Right lobe of liver (tissue), 6 donors: ENCODE results near the gene COPG2. TPM values are rescaled to one million over a fixed set of nuclear protein-coding genes. Genes with fewer than 3 reads are reported as not detected.

Source experiments
- ATAC-seq, 4 donors: fragments of 200-7000 bp; cut with Tn5 transposase; one replicate each; pipeline ENCODE4 v1.9.1; 2020; ENCODE audit warnings: mild to moderate bottlenecking in 4 of 4, moderate library complexity in 4 of 4
- DNase-seq, 3 donors: peaks; one replicate each; pipeline ENCODE4 v3.0.0-alpha.2; 2020
- H3K27ac ChIP-seq, 3 donors: fragments of 200-600 bp; one replicate each; pipeline ENCODE4 v1.8.0; 2022
- H3K27me3 ChIP-seq, 2 donors: fragments of 200-600 bp; one replicate each; pipeline ENCODE4 v1.8.0; 2022
- H3K36me3 ChIP-seq, 4 donors: fragments of 200-600 bp; sonication (generic) in 1 of 4; one replicate each; pipeline versions ENCODE4 v1.5.1 to v1.8.0; 2017 to 2022; ENCODE audit warnings: control low read depth in 1 of 4
- H3K4me1 ChIP-seq, 4 donors: fragments of 200-600 bp; sonication (generic) in 1 of 4; one replicate each; pipeline versions ENCODE4 v1.5.1 to v1.8.0; 2017 to 2022; ENCODE audit warnings: control low read depth in 1 of 4
- H3K4me3 ChIP-seq, 3 donors: fragments of 200-600 bp; one replicate each; pipeline ENCODE4 v1.8.0; 2022
- H3K9me3 ChIP-seq, 4 donors: fragments of 200-600 bp; sonication (generic) in 1 of 4; one replicate each; pipeline versions ENCODE4 v1.5.1 to v1.8.0; 2017 to 2022; ENCODE audit warnings: control low read depth in 1 of 4
- POLR2A ChIP-seq: fragments of 450-650 bp; IDR thresholded peaks from one replicate; pipeline ENCODE4 v1.6.1; 2017; ENCODE audit warnings: antibody characterized with exemption, mild to moderate bottlenecking
- WGBS: methylation state at CpG from one replicate; pipeline ENCODE4 v1.1.6; 2018; ENCODE audit warnings: low coverage, low lambda C conversion rate; ENCODE audit not compliant: insufficient coverage; ENCODE audit errors: missing lambda C conversion rate; 5-methylcytosine and 5-hydroxymethylcytosine counted together
- intact Hi-C, 2 donors: fragments of 100-400 bp; cut with DNase I; formaldehyde crosslinking; loops; one replicate each; pipeline versions ENCODE4 v1.11.2 to v1.14.1; 2022
- total RNA-seq, 6 experiments: library from RNA; depleted of rRNA in 2 of 6; stranded (reverse); fragments of >200 nt in 2 of 6; fragmentation: NEBNext Ultra II Directional in 3 of 6; extraction: Animal tissue kit (Norgen Biotek cat#: 25700) in 3 of 6; gene quantifications; one replicate each; pipeline versions ENCODE4 v1.1.0 to v1.2.4, GENCODE V29; 2016 to 2023
- TF ChIP-seq, protein P1 (sequence below), 4 donors: fragments of 200-600 bp in 3 of 4; fragments of 450-650 bp in 1 of 4; IDR thresholded peaks; one replicate each; pipeline versions ENCODE4 v1.5.1 to v1.8.0; 2016 to 2022; ENCODE audit warnings: antibody characterized with exemption in 4 of 4, mild to moderate bottlenecking in 2 of 4
- donor health status: DM: no; HTN: yes; CAD: no.
- donor health status: DM: no; HTN: no; CAD: no.
- donor health status: DM: no; HTN: no; CAD: no.
- donor health status: DM: no; HTN: yes; CAD: no.
- donor health status: DM: no; HTN: yes; CAD: no.

COPG2 gene
- total RNA-seq, 6 experiments from 2014 or later, result 6.5 to 8.9 (median 8.4) TPM

DNA sequence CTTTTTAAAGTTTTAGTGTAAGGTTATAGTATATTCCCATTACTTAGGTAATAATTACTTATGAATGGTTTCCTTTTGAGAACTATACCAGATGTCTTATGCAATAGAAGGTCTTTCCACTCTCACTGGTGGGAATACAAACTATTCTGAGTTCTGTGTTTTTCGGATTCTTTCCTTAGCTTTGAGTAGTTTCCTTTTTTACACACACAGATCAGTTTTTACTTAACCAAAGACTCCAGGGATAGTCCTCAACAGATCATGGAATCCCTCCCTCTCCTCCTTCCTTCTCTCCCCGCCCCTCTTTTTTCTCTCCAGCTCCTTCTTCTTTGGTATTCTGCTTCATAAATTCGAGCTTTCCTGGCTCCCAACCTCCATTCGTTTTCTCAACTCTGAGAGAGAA lies 13.3 kb downstream of the COPG2 start:
- TF ChIP-seq POLR2A, result no peak
- DNase-seq (no peak), ATAC-seq (no peak)
- Histone ChIP-seq H3K4me3 (no peak overlapping the region), H3K36me3 (no peaks in the 10 kb centered on the region), H3K9me3 (no peaks in the 10 kb centered on the region), H3K27ac (no peak overlapping the region), H3K4me1 (no peaks in the 10 kb centered on the region), H3K27me3 (no peaks in the 10 kb centered on the region)
- 80% methylated on average over 4 of the region's 4 CpGs for WGBS
- intact Hi-C loops, result no loop called here

DNA sequence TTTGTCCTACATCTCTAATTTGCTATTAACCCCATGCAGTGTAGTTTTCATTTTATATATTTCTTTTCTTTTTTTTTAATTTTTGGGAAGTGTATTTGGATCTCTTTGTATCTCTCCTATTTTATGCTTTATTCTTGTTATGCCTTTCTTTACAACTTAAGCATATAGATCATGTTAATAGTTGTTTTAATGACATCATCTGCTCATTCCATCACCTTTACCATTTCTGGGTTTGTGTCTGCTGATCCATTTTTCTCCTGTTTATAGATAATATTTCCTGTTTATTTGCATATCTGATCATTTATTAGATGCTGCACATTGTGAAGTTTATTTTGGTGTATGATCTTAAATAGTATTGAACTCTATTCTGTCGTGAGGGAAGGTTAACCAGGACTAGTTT lies 13.7 kb downstream of the COPG2 start:
- 71% methylated on average over 1 of the region's 1 CpG for WGBS
- DNase-seq, result no peak
- Histone ChIP-seq H3K4me3 (no peak overlapping the region), H3K27ac (no peak overlapping the region), H3K27me3 (no peaks in the 10 kb centered on the region), H3K4me1 (no peaks in the 10 kb centered on the region), H3K36me3 (no peaks in the 10 kb centered on the region), H3K9me3 (no peaks in the 10 kb centered on the region)
- TF ChIP-seq POLR2A, result no peak
- TF ChIP-seq, protein P1, sequence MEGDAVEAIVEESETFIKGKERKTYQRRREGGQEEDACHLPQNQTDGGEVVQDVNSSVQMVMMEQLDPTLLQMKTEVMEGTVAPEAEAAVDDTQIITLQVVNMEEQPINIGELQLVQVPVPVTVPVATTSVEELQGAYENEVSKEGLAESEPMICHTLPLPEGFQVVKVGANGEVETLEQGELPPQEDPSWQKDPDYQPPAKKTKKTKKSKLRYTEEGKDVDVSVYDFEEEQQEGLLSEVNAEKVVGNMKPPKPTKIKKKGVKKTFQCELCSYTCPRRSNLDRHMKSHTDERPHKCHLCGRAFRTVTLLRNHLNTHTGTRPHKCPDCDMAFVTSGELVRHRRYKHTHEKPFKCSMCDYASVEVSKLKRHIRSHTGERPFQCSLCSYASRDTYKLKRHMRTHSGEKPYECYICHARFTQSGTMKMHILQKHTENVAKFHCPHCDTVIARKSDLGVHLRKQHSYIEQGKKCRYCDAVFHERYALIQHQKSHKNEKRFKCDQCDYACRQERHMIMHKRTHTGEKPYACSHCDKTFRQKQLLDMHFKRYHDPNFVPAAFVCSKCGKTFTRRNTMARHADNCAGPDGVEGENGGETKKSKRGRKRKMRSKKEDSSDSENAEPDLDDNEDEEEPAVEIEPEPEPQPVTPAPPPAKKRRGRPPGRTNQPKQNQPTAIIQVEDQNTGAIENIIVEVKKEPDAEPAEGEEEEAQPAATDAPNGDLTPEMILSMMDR (IDR thresholded peaks at IDR 0.05), result no peak
- intact Hi-C loops, result no loop called here
- no peak for ATAC-seq

DNA sequence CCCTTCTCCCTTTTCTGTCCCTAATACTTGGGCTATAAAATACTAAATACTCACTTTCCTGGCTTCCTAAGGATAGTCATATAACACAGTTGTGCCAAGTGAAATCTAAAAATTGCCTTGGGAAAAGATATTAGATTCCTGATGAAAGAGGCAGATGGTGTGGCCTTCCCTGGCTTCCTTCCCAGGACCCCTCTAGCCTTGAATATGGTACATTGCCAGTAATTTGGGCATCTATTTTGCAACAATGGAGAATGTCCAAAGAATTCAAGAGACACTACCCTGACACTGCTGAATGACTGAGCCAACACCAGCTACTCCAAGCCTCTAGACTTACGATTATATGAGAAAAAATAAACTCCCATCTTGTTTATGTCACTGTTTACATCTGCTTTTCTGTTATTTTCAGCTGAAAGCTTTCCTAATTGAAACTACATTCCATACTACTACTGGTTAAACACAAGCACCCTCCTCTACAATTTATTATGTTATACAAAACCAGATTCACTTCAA lies 17.9 kb downstream of the COPG2 start:
- Histone ChIP-seq H3K4me3 (no peak overlapping the region), H3K9me3 (no peaks in the 10 kb centered on the region), H3K36me3 (no peaks in the 10 kb centered on the region), H3K27me3 (no peaks in the 10 kb centered on the region), H3K27ac (no peak overlapping the region), H3K4me1 (no peaks in the 10 kb centered on the region)
- no peak for TF ChIP-seq POLR2A
- TF ChIP-seq, protein P1 (IDR thresholded peaks at IDR 0.05), result no peak
- DNase-seq (no peak), ATAC-seq (no peak)
- 85% methylated on average over 1 of the region's 1 CpG for WGBS
- intact Hi-C loops, result no loop called here

DNA sequence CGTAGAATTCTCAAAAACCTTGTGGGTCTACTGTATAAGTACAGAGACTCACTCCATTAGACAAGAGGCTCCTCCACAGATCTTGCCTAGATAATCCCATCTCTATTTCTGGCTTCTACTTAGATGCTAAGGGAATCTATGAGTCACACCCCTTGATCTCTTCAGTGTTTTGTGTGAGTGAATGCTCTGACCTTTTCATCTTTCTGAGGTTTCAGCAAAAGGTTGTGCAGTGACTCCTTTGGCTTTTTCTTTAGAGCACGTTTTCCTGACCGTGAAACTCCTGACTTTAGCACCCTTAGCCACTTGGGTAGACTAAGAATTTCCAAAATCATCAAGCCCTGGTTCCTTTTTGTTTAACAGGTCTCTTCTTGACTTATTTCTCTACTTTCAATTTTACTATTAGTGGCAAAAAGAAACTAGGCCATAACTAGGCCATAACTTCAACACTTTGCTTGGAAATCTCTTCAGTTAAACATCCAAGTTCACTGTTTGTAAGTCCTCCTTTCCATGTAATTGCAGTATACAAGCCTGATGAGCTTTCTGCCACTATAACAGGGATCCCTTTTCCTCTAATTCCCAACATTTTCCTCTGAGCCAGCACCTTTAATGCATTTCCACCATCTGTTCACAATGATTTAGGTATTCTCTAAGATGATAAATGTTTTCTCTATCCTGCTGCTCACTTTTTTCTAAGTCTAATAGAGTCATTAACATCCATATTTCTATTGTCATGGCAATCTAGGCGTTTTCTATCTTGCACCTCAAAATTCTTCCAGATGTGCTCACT lies 19.4 kb downstream of the COPG2 start:
- intact Hi-C loops, result no loop called here
- ATAC-seq (no peak), DNase-seq (no peak)
- Histone ChIP-seq H3K36me3 (no peaks in the 10 kb centered on the region), H3K27ac (no peak overlapping the region), H3K4me3 (no peak overlapping the region), H3K4me1 (no peaks in the 10 kb centered on the region), H3K27me3 (no peaks in the 10 kb centered on the region), H3K9me3 (no peaks in the 10 kb centered on the region)
- TF ChIP-seq POLR2A, result no peak
- TF ChIP-seq, protein P1 (IDR thresholded peaks at IDR 0.05), result no peak
- WGBS, result 96% methylated on average over 3 of the region's 4 CpGs

DNA sequence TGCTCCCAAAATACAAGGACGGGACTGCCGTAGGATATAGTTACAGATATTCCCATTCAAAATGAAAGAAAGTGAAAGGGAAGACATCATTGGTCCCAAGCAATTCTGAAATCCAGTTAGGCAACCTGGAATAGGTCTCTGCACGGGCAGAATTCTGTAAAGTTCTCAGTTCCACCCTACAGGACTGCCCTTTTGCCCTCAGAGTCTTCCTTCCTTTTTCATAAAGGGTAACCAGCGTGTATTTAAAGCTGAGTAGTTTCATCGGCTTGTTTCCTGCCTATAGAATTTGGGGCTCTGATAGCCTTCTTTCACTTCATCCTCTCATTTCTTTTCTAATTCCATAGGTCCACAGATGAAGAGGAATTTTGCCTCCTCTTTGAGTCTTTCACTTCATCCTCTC lies 20.0 kb downstream of the COPG2 start:
- WGBS, result 85% methylated on average over 5 of the region's 5 CpGs
- intact Hi-C loops, result no loop called here
- no peak for TF ChIP-seq POLR2A
- TF ChIP-seq, protein P1 (IDR thresholded peaks at IDR 0.05), result no peak
- Histone ChIP-seq H3K27ac (no peak overlapping the region), H3K4me1 (no peaks in the 10 kb centered on the region), H3K36me3 (no peaks in the 10 kb centered on the region), H3K4me3 (no peak overlapping the region), H3K9me3 (no peaks in the 10 kb centered on the region), H3K27me3 (no peaks in the 10 kb centered on the region)
- DNase-seq (no peak), ATAC-seq (peak in 1 of 4 donors; percentile 32)
